AG08396 (cell line): ENCODE results near the gene E2F3.
A peak's percentile ranks its signal among the peaks of the same experiment; 100 is the strongest.

Experiments used
- DNase-seq: peaks from one replicate; pipeline ENCODE4 v3.0.0; 2012; ENCODE audit warnings: low spot score, mixed read lengths

The E2F3 gene

GRCh38 chr6:20402342-20403069 is 827 bp downstream of the E2F3 start:
- DNase-seq = peak; percentile 46

- peak; percentile 87 for DNase-seq
Measured at GRCh38 chr6:20403070-20403765, 1.5 kb downstream of the E2F3 start.

GRCh38 chr6:20403766-20404640 is 2.3 kb downstream of the E2F3 start:
- DNase-seq = no peak

GRCh38 chr6:20404641-20405032 is 3.0 kb downstream of the E2F3 start:
- peak; percentile 43 for DNase-seq

GRCh38 chr6:20408851-20409250 is 7.2 kb downstream of the E2F3 start:
- no peak for DNase-seq

DNA sequence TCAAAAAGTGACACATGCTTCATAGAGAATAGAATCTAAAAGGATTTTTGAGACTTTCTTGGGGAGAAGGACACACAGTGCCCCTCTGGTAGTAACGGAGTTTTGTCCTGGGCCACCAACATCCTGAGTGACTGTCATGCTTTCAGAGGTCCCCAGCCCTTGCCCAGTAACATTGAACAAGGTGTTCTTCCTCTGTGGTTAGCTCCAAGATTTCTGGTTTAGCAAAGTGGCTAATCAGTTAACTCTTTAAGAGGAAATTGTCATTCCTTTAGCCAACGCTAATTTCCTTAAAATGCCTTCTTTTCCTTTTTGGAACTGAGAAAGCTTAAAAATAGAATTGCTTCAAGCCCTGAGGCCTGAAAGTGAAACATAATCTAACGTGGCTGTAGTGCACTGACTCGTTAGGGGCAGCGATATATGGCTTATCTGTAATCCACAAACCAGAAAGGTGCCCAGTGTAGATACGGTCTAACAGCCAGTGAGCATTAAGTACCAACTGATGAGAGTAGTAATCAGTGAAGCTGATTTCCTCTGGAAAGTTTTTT is 7.8 kb downstream of the E2F3 start:
- DNase-seq = no peak

DNA sequence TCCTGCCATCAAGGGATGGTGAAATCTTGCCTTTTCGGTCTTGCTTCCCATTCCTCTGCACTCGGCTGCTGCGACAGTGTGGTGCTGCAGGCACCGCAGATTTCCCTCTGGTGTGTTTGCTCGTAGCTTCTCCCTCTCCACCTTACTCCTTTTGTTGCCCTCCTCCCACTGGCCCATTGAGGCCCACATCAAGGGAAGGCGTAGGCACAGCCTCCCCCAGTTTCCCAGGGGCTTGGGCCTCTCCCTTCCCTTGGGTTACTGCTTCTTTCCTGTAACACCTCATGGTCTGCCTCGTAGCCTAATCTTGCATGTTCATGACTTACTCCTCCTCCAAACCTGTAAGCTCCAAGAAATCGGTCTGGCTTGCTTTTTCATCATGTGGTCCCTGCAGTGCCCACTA is 9.9 kb downstream of the E2F3 start:
- no peak for DNase-seq

DNA sequence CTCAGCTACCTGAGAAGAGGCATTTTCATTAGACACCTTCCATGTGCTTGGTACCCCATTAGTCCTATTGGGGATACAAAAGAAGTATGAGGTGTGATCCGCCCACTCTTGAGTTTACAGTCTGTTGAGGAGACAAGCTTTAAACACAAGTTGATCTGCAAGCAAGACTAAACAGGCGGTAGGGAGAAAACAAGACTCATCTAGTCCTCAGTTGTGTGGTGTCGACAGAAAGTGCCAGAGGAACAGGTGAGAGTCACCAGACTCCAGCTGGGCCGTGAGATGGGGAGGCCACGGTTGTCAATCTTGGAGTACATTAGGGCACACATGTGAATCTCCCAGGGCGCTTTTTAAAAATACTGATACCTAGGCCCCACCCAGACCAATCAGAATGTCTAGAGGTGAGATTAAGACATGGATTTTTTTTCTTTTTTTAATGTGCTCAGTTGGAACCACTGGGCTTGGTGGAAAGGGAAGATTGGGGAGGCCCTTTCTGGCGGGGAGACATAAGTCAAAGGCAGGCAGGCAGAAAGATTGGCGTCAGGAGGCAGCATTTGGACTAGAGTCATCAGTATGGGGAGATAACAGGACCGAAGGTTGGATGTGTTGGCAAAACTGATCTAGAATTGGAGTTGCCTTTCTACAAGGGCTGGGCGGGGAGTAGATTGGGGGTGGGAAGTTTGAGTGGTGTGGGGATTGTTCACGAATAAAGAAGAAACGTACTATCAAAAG is 10.4 kb downstream of the E2F3 start:
- no peak for DNase-seq

- no peak for DNase-seq
Measured at GRCh38 chr6:20412682-20413073, 11.0 kb downstream of the E2F3 start.

DNA sequence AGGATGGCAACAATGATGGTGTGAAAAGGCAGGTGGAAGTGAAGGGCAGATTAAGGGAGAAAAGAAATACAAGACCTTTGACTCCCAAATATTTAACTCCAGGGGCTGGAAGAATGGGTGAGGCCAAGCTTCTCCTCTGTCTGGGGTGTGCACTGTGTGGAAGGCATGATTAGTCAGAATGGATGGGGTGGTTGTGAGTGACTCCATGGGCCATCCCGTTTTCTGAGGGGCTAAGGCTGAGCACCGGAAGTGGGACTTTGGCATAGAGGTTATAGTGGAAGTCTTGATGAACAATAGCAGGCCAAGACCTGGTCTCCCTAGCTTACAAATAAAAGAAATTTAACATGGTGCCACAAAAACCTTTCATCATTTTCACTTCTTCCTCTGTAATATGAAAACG is 12.1 kb downstream of the E2F3 start:
- no peak for DNase-seq

- DNase-seq = no peak
Measured at GRCh38 chr6:20414711-20415110, 13.0 kb downstream of the E2F3 start.

DNA sequence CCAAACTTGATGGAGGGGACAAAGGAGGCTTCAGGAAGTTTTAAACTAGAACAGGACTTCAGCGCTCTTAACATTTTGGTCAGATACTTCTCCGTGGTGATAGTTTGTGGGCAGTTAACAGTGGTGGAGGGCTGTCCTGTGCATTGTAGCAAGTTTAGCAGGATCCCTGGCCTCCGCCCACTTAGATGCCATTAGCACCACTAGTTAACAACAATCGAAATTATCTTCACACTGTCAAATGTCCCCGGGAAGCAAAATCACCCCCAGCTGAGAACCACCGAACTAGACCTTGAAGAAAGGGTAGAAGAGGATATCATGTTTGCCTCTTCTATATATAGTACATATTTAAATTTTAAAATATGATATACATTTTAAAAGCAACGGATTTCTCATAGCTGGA is 13.6 kb downstream of the E2F3 start:
- DNase-seq = no peak

DNA sequence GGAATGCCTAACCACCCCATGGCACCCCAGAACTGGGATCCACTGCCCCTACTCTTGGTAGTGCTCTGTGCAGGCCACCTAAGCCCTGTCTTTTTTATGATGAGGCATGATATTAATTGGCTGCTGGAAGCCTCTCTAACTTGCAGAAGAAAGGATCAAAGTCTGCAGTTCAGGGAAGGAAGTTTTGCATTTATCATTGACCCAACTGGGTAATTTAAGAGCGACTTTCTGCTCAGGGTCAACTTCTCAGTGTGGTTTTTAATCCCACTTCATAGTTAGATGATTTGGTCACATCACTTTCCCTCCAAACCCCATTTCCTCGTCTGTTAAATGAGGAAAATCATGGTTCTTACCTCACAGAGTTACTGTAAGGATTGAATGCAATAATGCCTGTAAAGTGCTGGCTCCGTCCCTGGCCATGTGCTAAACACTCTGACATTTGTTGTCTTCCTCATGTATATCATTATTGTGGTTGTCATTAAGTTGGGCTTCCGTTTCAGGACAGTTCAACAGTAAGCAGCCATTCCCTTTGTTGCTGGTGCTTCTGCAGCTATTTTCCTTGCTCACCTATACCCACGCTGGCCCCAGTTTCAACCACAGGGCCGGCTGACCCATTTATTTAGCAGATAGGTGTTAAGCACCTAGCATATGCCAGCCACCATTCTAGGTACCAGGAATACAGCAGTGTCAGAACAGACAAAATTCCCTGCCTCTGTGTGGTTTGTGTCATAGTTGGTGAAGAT is 14.2 kb downstream of the E2F3 start:
- no peak for DNase-seq

DNA sequence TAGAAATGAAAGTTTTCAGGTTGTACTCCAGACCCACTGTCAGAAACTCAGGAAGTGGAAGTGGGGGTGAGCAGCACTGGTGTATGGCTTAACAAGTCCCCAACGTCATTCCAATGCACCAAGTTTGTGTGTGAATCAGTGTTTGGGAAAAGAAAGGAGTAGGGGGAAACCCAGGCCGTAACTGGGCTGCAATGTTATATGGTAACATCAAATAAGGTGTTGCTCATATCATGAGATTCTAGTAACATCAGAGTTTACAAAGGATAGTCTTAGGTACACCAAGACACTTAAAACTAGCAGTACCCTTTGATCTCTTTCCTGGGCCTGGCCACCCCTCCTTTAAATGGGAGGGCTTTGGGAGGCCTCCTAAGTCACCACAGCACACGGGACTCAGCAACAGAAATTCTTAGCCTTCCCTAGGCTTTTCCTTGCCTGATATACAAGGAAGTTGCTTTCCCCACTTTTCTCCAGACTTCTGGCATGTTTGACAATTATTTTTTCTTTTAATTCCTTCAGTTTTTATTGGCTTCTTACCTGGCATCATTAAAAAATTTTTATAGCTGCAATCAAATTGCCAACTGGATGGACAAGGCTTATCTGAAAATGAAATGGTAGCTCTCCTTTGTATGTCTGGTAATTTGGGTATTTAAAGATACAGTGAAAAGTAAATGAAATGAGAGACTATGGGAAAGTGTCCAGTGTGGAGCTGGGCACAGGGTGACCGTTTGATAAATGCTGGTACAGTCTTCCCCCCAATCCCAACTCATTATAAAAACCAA is 15.1 kb downstream of the E2F3 start:
- DNase-seq = no peak

GRCh38 chr6:20417819-20418218 is 16.1 kb downstream of the E2F3 start:
- DNase-seq = no peak

DNA sequence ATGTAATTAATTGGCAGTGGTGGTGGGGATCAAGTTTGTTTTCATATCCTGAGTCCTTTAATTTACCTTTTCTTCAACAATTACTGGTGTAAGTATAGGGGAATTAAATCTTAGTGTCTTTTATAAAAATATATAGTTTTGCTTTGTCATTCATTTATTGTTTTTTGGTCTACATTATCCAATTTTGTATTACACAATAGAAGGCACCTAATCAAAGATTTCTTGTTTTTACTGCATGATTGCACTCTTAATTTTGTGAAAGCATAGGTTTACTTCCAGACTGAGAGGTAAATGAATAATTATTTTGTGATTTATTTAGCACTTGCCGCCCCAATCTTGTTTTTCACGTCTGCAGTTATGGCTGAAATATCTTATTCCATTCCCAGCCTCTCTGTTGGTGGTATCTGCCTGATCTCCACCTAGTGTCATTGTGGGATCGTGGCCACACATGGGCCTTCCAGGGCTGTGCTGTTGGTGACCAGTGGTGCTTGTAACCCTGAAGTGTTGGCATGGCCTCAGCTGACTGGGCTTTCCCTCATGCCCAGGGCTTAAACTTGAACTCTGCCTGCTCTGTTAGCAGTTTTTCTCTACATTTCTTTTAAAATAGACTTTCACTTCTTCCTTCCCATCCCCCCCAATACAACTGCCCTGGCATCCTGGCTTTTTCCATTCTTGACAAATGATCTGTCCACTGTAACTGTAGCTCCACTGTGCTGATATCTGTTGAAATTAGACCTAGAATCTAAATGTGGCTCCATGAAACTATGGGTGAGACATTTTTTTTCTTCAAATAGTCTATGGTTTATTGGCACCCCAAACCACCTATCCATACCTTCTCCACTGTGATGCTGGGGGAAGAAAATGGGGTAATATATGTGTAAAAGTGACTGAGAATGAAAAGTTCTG is 24.8 kb downstream of the E2F3 start:
- no peak for DNase-seq

DNA sequence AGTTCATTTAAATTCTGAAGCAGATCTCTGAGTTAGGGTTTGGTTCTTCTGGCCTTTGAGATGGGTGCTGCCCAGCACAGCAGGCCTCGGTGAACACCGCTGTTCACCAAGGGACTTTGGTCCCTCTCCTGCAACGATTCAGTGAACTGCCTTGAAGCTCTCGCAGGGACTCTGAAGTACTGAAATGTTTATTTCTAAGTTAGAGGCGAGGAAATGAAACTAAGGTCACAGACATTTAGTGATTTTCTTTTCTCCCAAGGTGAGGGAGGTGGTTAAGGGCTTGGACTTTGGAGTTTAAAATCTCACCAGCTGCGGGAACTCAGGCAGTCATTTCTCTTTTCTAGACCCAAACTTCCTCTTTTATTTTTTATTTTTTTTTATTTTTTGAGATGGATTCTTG is 26.2 kb downstream of the E2F3 start:
- DNase-seq = no peak

DNA sequence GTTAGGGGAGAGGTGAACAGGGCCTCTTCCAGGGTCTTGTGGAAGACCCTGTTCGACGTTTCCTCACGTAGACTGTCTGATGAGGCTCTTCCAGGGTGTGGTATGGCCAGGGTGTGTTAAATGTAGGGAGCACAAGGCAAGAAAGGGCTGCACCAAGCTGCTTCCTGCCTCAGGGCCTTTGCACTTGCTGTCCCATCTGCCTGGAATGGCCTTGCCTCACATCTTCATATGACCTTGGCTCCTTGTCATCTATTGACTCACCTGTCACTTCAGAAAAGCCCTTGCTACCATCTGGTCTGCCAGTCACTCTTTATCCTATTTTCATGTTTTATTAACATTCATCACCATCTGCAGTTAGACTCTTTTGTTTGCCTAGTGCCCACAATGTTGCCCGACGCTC is 31.0 kb downstream of the E2F3 start:
- DNase-seq = no peak

DNA sequence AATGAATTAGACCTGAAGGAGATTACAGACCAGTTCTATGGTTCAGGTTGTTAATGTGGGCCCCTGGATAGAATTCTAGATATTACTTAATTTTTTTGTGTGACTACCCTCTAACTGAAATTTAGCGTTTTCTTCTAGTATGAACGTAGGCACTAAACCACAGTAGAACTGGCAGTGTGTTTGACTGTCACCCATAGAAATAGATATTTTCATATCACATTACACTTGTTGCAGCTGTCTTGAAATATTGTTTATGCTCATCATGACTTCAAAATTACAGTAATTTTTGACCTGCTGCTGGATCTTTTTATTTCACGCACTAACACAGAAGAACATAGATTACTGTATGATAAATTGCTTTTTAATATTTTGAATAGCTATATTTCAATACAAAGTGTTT is 31.6 kb downstream of the E2F3 start:
- no peak for DNase-seq
